GM18505 (cell line): ENCODE data around the gene ADCYAP1.

Experiments used
- ATAC-seq: cut with Tn5 transposase; IDR thresholded peaks from one replicate; pipeline ENCODE4 v1.9.1; 2021; ENCODE audit not compliant: unreplicated experiment
- POLR2A ChIP-seq: IDR thresholded peaks from 4 replicates; pipeline ENCODE4 v1.6.1; 2011; ENCODE audit warnings: borderline replicate concordance; ENCODE audit not compliant: insufficient read depth, insufficient read length; ENCODE audit errors: extremely low read depth

The ADCYAP1 gene

DNA sequence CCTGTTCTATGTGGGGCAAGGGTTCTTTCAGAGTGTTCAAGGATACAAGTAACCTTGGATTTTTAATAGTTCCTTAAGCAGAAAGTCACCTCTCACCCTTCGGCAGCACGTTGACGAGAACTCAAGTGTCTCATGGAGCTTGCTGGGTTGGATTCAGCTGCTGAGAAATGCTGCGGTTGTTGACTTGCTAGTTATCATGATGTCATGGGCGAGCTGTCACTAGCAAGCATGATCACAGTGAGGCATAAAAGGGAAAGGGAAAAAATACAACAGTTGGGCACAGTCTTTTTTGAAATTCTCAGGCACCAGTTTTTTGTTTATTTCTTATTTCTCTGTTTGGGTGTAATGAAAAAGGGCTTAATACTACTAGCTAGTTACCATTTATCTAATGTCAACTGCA, 53.2 kb downstream of the ADCYAP1 start:
- TF ChIP-seq POLR2A: no peak
- no peak for ATAC-seq

DNA sequence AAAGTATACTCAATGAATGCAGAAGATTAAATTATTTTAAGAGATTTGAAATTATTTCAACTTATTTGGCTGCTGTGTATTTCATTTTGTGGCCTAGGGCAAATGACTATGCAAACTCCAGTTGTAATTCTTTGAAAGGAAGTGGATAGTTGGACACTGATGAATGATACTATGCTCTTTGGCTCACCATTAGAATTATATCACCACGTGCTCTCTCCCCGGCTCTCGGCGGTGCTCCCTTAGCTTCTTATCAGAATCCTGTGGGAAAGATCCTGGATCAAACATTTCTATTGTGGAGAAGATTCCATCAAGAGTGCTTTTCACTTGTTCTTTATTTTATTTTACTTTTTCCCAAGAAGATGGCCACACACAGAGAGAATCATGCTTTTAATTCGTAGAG, 55.2 kb downstream of the ADCYAP1 start:
- ATAC-seq: no peak
- no peak for TF ChIP-seq POLR2A
